Measurements from ENCODE around the gene GDAP2.
"Not testable (repeated sequence)": the region's sequence is repeated elsewhere in the genome, so short reads cannot be mapped to it uniquely, and the experiment has no call there.

GDAP2 gene

GRCh38 chr1:117902944-117903343, 26.5 kb downstream of the GDAP2 start:
- no peak for DNase-seq (ENCODE audit: low spot score)

GRCh38 chr1:117899801-117900200, 29.6 kb downstream of the GDAP2 start:
- DNase-seq (ENCODE audit: low spot score): no peak

- peak; percentile 6 for DNase-seq (ENCODE audit: low spot score)
Measured at GRCh38 chr1:117897551-117897950, 31.9 kb downstream of the GDAP2 start.

- DNase-seq (ENCODE audit: low spot score): peak; percentile 56
Measured at GRCh38 chr1:117895482-117896114, 33.8 kb downstream of the GDAP2 start.

GRCh38 chr1:117894078-117894477, 35.3 kb downstream of the GDAP2 start:
- DNase-seq (ENCODE audit: low spot score): no peak

- no peak for DNase-seq (ENCODE audit: low spot score)
Measured at GRCh38 chr1:117892512-117892911, 36.9 kb downstream of the GDAP2 start.

- no peak for DNase-seq (ENCODE audit: low spot score)
Measured at GRCh38 chr1:117890452-117890851, 39.0 kb downstream of the GDAP2 start.

- peak; percentile 7 for DNase-seq (ENCODE audit: low spot score)
Measured at GRCh38 chr1:117886101-117886795, 43.2 kb downstream of the GDAP2 start.

- no peak for DNase-seq (ENCODE audit: low spot score)
Measured at GRCh38 chr1:117883616-117884015, 45.8 kb downstream of the GDAP2 start.

- no peak for DNase-seq (ENCODE audit: low spot score)
Measured at GRCh38 chr1:117879284-117879683, 50.1 kb downstream of the GDAP2 start.

GRCh38 chr1:117877823-117878222, 51.6 kb downstream of the GDAP2 start:
- DNase-seq (ENCODE audit: low spot score): no peak

- no peak for DNase-seq (ENCODE audit: low spot score)
Measured at GRCh38 chr1:117871013-117871412, 58.4 kb downstream of the GDAP2 start.

GRCh38 chr1:117861694-117862093, 67.7 kb downstream of the GDAP2 start:
- no peak for DNase-seq (ENCODE audit: low spot score)

GRCh38 chr1:117860896-117861610, 68.4 kb downstream of the GDAP2 start:
- DNase-seq (ENCODE audit: low spot score): peak; percentile 20

- no peak for DNase-seq (ENCODE audit: low spot score)
Measured at GRCh38 chr1:117859901-117860300, 69.5 kb downstream of the GDAP2 start.

GRCh38 chr1:117857418-117857817, 72.0 kb downstream of the GDAP2 start:
- no peak for DNase-seq (ENCODE audit: low spot score)

- no peak for DNase-seq (ENCODE audit: low spot score)
Measured at GRCh38 chr1:117852853-117853553, 76.4 kb downstream of the GDAP2 start.

- no peak for DNase-seq (ENCODE audit: low spot score)
Measured at GRCh38 chr1:117851687-117852086, 77.7 kb downstream of the GDAP2 start.

GRCh38 chr1:117846674-117847425, 82.6 kb downstream of the GDAP2 start:
- DNase-seq (ENCODE audit: low spot score): no peak

- not testable (repeated sequence) for DNase-seq (ENCODE audit: low spot score)
Measured at GRCh38 chr1:117844478-117844877, 84.9 kb downstream of the GDAP2 start.

- DNase-seq (ENCODE audit: low spot score): no peak
Measured at GRCh38 chr1:117843791-117844190, 85.6 kb downstream of the GDAP2 start.

Measured in AG08396 (cell line).